Measurements from ENCODE around the gene FUT1. TPM values are rescaled to one million over a fixed set of nuclear protein-coding genes. Genes with fewer than 3 reads are reported as not detected.

The FUT1 gene
- total RNA-seq, 4 donors from 2014 or later = 0.83 to 2.5 (median 2.1) TPM

DNA sequence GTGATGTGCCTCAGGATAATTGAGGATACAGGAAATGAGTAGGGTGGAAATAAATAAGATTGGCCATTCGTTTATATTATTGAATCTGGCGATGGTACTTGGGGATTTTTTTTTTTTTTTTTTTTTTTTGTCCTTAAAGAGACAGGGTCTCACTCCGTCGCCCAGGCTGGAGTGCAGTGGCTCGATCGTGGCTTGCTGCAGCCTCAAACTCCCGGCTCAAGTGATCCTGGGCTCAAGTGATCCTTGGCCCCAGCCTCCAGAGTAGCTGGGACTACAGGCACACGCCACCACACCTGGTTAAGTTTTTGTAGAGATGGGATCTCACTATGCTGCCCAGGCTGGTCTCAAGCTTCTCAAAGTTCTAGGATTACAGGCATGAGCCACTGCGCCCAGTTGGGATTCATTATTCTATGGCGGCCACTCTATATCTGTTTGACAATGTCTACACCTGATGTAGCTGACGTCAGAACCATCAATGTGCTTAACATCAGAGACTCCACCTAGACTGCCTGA, 30.2 kb downstream of the FUT1 start:
- TF ChIP-seq EP300 (IDR thresholded peaks at IDR 0.05) (no peak), CTCF (IDR thresholded peaks at IDR 0.05) (no peak), POLR2A (IDR thresholded peaks at IDR 0.05; ENCODE audit: low read depth) (no peak), POLR2AphosphoS5 (IDR thresholded peaks at IDR 0.05) (no peak)
- Histone ChIP-seq H3K36me3 (peaks cover 0 to 45% (median 7%) of the 10 kb centered on the region in 4 donors), H3K9me3 (no peaks in the 10 kb centered on the region), H3K4me3 (no peak overlapping the region), H3K27me3 (no peaks in the 10 kb centered on the region), H3K27ac (replicated peaks in 1 of 4) (no peak overlapping the region), H3K4me1 (peaks cover 40 to 51% (median 47%) of the 10 kb centered on the region in 4 donors)
- no peak for DNase-seq (ENCODE audit: extremely low spot score)
- intact Hi-C loops (cut with DNase I) = no loop called here
- WGBS = 75% methylated on average over 8 of the region's 11 CpGs

DNA sequence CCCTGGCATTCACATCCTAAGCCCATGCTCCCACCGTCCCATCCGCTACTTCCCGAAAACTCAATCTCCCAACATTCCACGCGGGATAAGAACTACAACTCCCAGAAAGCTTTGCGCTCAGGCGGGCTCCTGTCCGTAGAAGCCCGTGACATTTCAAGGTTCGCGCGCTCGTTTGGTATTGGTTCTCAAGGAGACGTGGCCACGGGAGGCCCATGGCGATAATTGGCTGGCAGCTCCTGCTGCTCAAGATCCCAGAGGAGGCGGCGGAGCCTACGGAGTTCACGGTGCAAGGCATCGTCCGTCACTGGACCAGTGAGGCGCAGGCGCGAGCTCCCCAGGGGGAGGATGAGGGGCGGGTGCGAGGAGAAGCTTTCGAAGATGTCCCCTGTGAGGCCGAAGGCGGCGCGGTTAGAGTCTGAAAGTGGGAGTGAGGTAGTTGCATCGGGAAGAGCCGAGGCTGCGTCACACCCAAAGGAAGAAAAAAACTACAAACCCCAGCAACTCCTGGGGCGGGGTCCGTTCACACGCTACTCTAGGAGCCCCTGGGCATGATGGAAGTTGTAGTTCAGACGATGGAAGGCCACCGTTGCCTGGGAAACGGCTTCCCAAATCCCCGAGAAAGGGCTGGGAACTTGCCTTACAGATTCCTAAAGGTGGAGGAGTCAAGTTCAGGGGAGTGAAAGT, 31.7 kb downstream of the FUT1 start:
- 10% methylated on average over 31 of the region's 42 CpGs for WGBS
- H3K9me3 ChIP-seq = no peaks in the 10 kb centered on the region
- peak; percentile 58 to 83 for TF ChIP-seq POLR2AphosphoS5 (IDR thresholded peaks at IDR 0.05)
- no peak for TF ChIP-seq POLR2A (IDR thresholded peaks at IDR 0.05; ENCODE audit: low read depth)
- peaks cover 0 to 31% (median 7%) of the 10 kb centered on the region in 4 donors for H3K36me3 ChIP-seq
- H3K27ac ChIP-seq (replicated peaks in 1 of 4) = peak overlapping the region; percentile 87 to 94 (median 88)
- intact Hi-C loops (cut with DNase I) = no loop called here
- H3K27me3 ChIP-seq = no peaks in the 10 kb centered on the region
- H3K4me1 ChIP-seq = peaks cover 51 to 66% (median 62%) of the 10 kb centered on the region in 4 donors
- DNase-seq (ENCODE audit: extremely low spot score) = peak; percentile 100
- peak overlapping the region; percentile 57 to 65 (median 60) for H3K4me3 ChIP-seq

DNA sequence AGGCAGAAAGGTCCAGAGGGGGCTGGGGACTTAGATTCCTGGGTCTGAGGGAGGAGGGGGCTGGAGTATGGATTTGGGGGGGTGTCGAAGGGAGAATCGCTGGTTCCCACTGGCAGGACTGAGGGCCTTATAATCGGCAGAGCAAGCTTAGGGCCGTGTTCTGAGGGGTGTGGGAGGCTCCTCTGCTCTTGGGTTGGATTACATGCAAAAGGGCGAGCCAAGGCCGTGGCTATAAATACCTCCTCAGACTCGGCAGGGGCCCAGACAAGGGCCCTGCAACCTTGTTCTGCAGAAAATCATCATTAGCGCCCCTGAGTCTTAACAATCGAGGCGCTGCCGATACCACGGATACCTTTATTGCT, 32.2 kb downstream of the FUT1 start:
- H3K4me1 ChIP-seq = peaks cover 55 to 69% (median 66%) of the 10 kb centered on the region in 4 donors
- 18% methylated on average over 11 of the region's 12 CpGs for WGBS
- H3K27ac ChIP-seq (replicated peaks in 1 of 4) = peak overlapping the region; percentile 87 to 94 (median 88)
- H3K27me3 ChIP-seq = no peaks in the 10 kb centered on the region
- no peak for TF ChIP-seq POLR2AphosphoS5 (IDR thresholded peaks at IDR 0.05)
- TF ChIP-seq POLR2A (IDR thresholded peaks at IDR 0.05; ENCODE audit: low read depth) = no peak
- no peak for TF ChIP-seq CTCF (IDR thresholded peaks at IDR 0.05)
- no peak for TF ChIP-seq EP300 (IDR thresholded peaks at IDR 0.05)
- no peaks in the 10 kb centered on the region for H3K9me3 ChIP-seq
- peak overlapping the region; percentile 57 to 65 (median 60) for H3K4me3 ChIP-seq
- no peak for DNase-seq (ENCODE audit: extremely low spot score)
- intact Hi-C loops (cut with DNase I) = no loop called here
- peaks cover 0 to 31% (median 7%) of the 10 kb centered on the region in 4 donors for H3K36me3 ChIP-seq

DNA sequence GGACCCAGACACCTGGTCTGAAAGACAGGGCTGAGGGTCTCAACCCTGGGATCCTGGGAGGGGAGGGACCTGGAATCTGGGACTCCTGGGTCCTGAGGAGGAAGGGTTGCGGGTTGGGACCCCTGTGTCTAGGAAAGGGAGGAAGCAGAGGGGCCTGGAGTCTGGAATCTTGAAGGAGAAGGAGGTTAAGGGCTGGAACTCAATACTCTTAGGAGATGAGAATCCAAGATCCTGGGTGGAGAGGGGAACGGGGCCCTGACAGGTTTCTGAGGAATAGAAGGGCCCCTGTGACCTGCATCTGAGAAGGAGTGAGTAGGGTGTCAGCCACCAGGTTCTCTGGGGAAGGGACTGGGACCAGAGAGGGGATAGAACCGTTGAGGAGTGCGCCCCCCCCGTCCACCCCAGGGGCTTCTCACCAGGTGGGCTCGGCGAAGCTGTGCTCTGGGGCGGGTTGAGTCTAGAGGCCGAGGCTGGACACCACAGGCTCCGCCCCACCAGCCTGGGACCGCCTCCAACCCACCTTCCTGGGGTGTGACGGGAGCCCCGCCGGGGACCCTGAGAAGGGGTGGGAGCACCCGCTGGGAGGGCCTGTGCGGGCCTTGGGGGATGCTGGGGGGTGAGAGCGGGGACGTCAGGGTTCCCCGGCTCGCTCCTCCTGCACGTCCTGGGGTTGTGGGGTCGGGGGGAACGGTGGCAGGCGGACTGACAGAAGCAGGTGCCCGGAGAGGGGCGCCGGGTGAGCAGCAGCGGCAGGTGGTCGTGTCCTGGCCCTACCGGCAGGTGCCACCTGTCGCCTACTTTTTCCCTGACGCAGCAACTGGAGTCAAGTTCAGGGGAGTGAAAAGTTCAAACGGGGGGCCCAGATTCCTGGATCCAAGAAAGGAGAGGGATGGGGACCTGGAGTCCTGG, 32.9 kb downstream of the FUT1 start, which contains the start of gene MAMSTR:
MAMSTR (minus strand) TSS at position 463 of the 909 bp plus-strand sequence. CDS start 694 bp downstream, outside the sequence.
- no peaks in the 10 kb centered on the region for H3K9me3 ChIP-seq
- no peak for DNase-seq (ENCODE audit: extremely low spot score)
- H3K27ac ChIP-seq (replicated peaks in 1 of 4) = peak within 1 kb of the TSS; percentile 87 to 94 (median 88)
- TF ChIP-seq CTCF (IDR thresholded peaks at IDR 0.05) = no peak
- peak in 1 of 2 donors; percentile 13 for TF ChIP-seq POLR2AphosphoS5 (IDR thresholded peaks at IDR 0.05)
- no peak for TF ChIP-seq EP300 (IDR thresholded peaks at IDR 0.05)
- intact Hi-C loops (cut with DNase I) = no loop called here
- WGBS = 75% methylated on average over 33 of the region's 33 CpGs
- peak within 1 kb of the TSS; percentile 57 to 65 (median 60) for H3K4me3 ChIP-seq
- H3K4me1 ChIP-seq = peaks cover 59 to 69% (median 67%) of the 10 kb centered on the region in 4 donors
- peaks cover 0 to 31% (median 7%) of the 10 kb centered on the region in 4 donors for H3K36me3 ChIP-seq
- H3K27me3 ChIP-seq = no peaks in the 10 kb centered on the region
